Measurements from ENCODE around the gene CMKLR1.

The CMKLR1 gene

DNA sequence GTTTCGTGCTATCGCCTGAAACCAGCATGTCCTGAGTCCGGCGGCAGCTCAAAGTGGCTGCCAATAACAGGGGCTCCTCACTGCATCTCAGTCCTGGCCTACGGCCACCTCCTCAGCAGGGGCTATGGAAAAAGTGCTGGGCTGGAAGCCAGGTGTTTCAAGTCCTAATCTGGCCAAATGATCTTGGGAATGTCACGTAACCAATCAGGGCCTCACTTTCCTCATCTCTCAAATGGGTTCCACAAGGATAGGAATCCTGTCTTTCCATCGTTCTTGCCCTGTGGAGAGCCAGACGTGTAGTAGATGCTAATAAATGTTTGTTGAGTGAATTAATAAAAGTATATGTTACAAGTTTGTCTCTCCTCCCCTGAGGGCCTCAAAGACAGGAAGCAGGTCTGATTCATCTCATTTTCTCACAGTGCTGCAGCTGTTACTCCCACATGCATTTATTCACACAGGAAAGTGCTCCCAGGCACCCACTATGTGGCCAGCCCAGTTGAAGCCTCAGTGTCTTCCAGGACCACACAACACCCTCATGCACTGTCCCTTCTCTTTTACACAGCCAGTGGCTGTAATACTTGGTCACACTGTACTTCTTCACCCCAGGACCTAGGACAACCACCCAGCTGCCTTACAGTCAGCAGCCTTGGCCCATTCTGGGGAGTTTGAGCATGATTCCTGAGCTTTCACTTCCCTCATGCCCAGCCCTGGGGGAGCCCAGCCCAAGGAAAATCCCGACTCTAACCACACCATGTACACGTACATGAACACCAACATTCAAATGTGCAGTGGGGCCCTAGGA is 5.0 kb downstream of the CMKLR1 start:
- peak; percentile 32 for DNase-seq

DNA sequence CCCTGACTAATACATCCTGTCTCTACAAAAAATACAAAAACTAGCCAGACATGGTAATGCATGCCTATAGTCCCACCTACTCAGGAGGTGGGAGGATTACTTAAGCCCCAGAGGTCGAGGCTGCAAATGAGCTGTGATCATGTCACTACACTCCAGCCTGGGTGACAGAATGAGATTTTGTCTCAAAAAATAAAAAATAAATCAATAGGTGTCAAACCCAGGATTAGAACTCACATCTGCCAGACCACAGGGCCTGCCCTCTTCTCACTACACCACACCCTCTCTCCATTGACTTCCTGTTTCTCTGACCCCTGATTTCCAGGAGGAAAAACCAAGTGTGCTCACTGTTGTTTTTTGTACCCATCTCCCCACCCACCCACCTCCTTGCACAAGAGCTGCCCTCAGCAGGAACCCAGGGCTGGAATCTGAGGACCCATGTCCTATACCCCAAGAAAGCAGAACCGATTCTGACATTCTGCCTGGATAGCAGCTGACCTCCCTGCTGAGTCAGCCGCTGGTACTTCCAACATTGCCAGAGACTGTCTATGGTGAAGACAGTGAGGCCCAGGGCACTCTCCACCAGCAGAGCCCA is 6.2 kb downstream of the CMKLR1 start:
- DNase-seq: peak; percentile 74

DNA sequence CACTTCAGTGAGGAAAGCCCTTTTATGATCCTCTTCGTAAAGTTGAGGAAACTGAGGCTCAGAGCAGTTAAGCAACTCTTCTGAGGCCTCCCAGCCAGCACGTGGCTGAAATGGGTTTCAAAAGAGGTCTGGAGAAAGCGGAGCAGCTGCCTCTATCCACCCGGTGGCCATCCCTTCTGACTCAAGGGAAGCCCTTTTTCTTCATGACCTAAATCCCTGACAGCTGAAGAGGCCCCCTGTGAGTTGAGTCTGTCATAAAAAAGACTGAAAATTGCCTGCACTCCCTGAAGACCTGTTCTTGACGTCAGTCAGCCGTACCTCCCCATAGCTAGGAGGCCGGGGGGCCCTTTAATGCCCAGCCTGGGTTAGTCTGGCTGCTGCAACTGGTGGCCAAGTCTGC is 10.7 kb downstream of the CMKLR1 start:
- DNase-seq: no peak

DNA sequence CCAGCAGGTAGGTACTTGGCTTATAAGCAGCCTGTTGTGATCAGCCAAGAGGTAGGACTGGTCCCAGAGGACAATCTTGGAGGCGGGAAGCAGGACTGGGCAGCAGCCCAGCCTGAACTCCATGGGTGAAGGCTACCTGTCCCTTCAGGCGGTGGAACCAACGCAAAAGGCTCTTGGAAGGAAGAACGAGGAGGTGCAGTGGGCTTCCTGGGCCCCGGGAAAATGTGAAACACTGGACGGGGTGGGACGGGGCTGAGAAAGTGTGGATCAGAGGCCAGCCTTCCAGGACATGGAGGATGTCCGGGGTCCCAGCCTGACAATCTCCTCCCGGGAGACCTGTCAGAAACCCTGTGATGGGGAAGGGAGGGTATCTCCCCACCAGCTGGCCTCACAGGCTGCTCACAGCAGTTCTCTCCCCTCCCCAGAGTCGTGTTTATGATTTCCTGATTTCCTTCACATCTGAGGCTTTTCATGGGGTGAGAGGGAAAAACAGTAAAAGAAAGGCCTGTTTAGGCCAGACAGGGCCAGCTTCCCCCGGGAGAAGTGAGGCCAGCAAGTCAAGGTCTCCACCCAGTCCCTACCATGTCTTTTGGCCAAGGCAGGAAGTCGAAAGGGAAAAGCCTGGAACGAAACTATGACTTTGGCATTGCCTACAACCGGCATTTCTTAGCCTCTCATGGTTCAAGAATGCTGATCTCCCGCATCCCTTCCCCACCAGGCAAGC is 11.3 kb downstream of the CMKLR1 start:
- DNase-seq: no peak

DNA sequence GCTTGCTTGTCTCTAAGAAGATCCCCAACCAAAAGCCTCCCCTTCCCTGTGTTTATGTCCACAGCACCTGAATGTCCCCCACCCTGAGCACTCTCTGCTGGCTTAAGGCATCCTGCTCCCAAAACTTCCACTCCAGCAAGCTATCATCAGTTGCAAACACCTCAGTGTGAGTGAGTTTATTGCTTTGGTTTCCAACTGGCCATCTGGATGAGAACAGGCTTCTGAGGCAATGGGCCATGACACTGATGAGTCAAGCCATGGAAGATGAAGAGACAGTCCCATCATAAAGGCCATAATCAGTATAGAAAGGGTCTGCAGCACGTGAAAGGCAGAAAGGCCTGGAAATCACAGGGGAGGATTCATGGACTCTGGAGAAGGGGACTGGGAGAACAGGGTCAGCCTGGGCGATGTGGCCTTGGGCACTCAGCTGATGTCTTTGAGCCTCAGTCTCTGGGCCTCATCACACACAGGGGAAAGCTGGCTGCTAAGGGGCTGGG is 12.8 kb downstream of the CMKLR1 start:
- DNase-seq: no peak

DNA sequence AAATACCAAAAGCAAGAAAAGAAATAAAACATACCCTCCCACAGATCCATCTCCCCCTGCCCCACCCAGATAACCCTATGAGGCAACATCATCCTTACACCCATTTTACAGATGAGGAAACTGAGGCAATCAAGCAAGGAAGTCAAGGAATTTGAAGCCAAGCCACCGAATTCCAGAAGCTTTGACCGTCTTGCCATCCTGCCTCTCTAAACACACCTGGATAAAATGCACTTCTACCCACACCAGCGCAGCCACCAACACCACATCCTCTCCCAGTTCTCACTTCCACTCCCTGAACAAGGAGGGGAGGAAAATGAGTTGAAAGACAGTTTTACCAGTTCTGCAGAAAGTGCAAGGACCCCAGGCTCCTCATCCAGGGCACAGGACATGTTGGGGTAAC is 13.6 kb downstream of the CMKLR1 start:
- no peak for DNase-seq

DNA sequence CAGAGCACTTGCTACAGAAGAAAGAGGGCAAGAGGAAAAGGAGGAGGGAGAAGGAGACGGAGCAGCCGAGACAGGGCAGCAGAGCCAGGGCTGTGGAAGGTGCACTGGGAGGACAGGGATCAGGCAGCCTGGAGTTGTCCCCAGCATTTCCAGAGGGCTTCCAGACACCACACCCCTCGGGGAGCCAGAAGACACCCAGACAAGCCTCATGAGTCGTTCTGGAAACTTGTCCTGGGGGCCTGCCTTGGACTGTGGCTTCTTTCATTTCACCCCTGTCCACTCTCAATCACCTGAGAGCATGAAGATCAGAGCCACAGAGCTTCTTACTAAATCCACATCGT is 14.1 kb downstream of the CMKLR1 start:
- DNase-seq: no peak

DNA sequence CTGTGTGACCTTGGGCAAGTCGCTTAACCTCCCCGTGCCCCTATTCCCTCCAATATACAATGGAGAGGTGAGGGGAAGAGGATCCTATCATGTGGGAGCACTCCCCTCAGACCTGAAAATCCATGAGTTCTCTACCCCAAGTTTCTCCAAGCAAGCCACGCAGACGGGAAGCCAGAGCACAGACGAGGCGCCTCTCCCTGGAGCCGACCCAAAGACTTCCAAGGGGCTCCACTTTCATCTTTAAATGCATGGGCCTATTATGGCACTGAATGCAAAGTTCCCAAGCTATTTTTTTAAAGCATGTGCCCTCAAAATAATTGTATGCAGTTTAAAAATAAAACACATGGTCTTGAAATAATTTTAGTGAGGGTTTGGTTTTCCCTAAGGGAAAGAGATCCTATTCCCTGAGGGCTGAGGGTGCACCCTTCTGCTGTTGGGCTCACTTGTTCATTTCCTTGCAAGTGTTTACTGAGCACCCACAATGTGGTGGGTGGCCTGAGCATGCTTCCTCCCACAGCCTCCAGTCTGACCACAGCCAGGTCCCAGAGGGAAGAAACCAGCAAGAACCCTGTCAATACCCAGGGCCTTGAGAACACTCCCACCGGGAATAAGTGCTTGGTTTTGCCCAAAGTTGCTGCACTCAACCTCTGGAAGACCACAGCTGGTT is 14.6 kb downstream of the CMKLR1 start:
- no peak for DNase-seq

DNA sequence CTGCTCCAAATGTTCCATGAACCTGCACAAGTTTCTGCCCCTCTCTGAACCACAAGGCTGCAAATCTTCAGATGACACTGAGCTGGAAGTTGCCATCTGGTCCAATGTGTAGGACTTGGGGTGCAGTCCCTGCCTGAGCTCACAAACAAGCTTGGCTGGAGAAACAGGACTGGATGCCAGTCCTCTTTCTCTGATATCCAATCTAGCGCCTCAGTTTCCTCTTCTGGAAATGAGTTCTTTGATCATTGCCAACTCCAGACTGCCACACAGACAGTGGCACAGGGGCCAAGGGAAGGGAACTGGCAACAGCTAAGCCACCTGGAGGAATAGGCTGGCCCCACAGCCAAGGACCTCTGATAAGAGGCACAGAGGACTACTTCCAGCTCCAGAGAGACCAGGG is 15.5 kb downstream of the CMKLR1 start:
- DNase-seq: no peak

DNA sequence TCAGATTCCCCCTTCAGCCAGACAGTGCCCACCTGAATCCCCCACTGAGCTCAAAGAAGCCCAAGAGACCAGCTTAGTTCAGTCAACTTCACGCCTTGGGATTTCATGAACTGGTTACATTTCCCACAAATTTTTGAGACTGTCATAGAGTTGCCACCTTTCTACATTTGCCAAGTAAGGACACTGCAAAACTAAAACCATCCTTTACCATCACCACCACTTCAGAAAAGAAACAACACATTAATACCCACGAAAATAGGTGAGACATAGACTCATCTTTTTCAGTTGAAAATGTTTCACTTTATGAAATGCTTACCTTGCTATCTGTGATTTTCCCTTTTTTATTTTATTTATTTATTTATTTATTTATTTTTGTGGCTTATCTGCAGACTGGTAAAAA is 16.1 kb downstream of the CMKLR1 start:
- DNase-seq: no peak

DNA sequence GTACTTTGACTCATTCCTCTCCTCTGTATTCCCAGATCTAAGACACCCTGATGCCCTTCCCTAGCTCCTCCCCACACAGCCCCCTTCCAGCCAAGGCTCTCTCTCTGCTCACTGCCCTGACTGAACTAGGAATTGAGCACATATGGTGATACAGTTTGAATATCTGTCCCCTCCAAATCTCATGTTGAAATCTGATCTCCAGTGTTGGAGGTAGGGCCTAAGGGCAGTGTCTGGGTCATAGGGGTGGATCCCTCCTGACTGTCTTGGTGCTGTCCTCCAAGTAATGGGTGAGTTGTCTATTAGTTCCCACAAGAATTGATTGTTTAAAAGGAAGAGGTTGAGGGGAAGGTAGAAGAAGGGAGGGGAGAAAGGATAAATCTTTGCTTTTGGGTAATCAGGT is 17.4 kb downstream of the CMKLR1 start:
- DNase-seq: no peak

DNA sequence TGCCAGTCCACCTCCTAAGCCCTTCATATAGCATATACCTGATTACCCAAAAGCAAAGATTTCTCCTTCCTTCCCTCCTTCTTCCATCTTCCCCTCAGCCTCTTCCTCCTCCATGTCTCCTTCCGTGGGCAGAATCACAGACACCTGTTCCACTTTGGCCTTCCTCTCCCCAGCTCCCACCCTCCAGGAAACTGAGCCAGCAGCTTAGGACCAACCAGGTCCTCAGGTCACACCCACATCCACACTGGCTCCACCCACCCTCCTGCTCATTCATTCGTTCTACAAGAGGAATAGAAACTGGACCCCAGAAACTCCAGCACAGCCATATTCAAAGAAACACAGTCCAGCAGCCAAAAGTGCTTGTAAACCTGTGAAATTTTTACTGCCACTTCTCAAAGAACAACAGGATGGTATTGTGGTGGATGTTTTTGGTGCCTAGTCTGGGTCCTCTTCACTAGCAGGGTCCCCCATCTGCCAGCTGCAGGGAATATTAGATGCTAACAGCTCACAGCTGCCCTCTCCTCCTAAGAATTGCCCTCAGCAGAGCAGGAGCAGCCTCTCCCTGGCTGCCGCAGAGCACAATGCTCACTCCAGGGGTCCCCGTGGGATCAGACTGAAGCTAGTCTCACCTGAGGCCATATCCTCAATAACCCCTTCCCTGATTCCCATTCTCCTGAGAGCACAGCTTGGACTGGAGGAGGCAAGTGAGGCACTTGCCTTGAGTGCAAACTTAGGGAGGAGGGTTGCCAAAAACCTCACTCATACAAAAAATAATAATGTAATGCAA is 18.4 kb downstream of the CMKLR1 start:
- DNase-seq: no peak

DNA sequence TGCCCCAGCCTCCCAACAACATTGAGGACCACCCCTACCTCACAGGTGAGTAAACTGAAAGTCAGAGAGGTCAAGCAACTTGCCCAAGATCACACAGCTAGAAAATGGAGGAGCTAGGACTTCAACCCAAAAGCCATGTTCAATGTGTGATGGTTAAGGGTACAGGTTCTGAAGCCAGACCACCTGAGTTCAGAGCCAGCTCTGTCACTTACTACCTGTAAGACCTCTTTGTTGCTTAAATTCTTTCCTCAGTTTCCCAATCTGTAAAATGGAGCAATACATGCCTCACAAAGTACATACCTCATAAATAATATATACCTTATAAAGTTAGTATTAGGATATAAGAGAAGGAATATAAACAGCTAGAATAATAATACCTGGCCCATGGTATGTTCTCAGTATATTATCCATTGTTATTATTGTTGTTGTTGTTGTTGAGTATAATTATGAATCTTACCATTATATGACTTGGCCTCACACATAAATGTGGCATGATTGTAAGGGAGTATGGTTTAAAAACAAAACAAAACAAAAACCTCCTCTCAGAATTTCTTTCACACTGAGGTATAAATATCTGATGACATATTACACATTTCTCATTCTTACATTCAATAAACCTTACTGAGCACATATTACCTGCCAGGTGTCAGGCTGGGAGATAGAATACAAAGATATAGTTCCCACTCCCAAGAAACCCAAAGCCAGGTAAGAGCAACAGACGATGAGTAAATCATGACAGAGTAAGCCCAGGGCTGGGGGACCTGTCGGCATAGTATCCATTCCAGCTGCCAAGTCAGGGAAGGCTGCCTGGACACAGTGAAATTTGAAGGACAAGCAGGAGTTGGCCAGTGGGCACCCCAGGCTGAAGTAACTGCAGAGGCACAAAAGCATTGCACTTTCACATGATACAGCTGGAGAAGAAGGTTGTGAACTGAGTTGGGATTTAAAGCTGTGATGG is 19.6 kb downstream of the CMKLR1 start:
- no peak for DNase-seq

DNA sequence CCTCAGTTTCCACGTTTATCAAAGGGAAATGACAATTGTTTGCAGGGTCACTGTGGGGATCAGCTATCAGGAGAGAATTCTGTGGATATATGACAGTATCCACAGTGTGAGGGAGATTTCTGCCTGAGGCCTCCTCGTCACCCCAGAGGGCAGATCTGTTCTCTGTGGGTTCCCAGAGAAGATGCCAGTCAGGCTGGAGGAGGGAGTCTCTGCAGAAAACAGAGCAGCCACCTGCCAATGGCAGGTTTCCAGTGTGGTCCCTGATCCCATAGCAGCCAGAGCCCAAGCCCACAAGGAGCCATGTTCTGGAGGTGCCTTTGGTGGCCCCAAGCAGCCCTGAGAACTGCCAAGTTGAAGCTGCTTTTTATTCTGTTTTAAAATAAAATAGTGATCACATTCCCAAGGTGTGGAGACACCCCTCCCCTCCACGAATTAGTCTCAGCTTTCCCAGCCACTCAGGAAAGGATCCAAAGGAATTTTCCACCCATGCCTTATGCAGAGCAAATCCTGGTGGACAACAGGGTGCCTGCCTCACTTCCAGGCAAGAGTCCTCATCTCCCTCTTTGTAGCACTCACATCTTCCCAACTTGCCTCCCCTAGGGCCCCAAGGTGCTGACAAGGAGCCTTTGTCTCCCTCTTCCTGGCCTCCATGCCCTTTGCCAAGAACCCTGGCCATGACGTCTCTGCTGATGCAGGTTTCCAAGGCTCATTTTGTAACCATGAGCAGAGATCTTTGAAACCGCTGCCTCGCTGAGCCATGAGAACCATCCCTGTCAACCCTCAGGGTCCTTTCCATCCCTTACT is 20.4 kb downstream of the CMKLR1 start:
- no peak for DNase-seq

DNA sequence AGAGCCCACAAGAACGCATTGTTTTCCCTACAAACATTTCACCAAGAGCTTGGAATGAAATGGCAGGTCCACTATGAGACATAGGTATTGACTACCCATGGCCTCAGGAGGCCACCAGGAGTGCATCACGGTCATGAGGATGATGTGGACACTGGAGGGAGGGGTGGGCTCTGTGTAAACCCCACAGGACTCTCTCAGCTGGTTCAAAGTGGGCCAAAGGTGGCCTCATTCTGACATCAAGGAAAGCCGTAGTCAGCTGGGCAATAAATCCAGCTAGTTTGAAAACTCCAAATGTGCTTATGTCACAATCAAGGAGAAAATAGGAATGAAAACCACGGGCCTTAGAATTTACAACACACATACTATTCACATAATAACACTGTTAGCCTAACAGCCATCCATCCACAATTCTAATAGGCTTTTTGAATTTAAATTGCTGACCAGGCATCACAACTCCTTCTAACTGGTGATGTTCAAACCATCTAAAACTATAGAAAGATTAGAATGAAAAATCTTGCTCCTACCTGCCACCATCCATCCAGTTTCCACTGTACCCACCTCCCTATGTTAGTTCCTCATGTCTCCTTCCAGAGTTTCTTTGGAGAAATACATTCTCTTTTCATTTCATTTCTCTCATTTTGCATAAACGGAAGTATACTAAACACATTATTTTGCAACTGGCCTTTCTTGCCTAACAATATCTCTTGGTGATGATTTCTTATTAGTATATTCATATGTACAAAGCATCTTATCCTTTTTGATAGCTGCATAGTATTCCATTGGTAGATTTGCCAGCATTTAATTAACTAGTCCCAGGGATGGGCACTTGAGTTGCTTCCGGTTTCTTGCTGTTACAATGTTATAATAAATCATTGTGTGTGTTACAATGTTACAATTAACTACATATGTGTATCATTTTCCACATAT is 21.5 kb downstream of the CMKLR1 start:
- DNase-seq: no peak

DNA sequence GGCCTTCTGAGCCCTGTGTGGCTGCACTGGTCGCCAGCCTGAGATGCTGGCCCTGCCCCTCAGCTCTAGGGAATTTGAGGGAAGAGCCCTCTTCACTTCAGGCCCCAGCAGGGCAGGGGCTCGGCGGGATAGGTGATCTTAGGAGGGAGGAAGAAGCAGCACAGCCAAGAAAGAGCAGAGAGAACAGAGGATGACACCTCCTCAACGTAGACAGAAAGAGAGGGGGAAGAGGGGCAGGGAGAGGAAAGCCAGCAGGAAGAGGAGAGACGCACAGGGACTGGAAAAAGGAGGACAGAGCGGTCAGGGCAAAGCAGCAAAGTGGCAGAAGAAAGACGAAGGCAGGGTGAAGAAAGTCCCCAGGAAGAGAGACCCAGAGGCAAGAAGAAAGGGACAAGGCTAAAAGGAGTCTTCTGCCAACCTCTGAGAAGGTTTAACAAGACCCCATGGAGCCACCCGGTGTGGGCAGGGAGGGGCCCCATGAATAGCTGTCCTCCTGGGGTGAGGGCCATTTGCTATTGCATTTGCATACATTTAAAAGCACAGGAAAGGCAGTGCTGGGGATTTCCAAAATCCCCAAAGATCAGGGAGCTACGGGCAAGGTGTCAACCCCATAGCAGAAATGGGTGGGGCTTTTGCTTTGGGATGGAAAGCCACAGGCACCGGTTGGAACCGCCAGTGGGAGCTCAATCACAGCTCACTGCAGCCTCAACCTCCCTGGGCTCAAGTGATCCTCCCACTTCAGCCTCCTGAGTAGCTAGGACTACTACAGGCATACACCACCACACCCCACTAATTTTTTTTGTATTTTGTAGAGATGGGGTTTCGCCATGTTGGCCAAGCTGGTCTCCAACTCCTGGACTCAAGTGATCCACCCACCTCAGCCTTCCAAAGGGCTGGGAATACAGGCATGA is 22.7 kb downstream of the CMKLR1 start:
- DNase-seq: no peak

DNA sequence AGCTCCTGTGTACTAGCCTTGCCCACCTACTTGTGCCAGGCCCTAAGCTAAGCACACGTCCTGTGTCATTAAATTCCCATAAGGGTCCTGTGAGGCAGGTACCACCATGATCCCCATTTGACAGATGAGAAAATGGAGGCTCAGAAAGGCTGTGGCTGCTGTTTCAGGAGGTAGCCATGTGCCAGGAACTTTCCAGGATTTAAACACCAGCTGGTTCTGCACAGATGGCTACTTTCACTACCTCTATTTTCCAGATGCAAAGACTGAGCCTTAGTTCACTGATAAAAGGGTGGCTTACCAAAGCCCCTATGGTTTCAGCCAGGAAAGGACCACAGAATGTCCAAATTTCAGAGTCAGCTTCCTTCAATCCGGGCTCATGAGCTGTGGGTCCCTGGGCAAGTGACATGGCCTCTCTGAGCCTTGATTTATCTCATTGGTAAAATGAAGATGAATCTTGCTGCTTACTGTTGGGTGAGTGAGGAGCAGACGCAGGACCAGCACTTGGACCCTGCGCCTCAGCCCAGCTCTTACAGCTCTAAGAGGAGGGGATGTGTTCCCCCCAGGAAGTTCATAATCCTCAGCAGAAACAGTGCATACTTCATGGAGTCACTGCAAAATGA is 23.5 kb downstream of the CMKLR1 start:
- DNase-seq: no peak
